Activated T-helper 1 cell treated with Interleukin-2 at 50 U/mL for 16 hours (primary cell): ENCODE results near the gene MAST4.

Experiments used
- DNase-seq: peaks from one replicate; pipeline ENCODE4 v3.0.0-alpha.2; 2020; ENCODE audit warnings: low read depth

Gene MAST4

DNA sequence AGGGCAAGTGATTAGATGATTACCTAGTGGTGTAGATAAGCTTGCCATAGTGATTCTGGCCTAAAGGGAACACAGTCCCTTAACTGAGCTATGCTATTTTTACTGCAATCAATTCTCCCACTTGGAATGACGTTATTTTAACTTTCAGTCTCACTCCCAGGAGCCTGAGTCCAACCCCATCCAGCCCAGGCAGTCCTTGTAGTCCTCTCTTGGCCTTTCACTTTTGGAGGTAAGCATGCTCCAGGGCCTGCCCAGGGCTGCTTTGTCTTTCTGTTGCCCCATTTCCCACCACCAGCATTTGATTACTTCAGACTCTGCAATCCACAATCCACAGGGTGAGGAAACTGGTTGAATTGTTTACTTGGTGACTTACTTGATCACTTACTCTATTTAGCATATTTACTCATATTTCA, 367.4 kb downstream of the MAST4 start:
- DNase-seq: no peak

DNA sequence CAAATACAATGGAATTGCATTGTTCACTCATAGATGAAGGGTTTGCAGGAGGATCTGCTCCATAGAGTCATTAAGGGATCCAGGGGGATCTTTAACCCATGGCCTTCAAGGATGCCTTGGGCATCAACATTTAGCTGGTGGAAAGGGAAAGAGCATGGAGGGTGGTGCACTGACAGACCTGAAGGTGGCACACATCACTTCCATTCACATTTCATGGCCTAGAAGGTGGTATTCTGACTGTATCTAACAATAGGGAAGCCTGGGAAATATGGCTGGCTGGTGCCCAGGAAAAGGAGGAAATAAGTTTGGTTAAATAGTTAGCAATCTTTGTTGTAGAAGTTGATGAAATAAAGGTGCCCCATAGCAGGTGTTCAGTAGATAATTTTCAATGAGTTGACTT, 370.2 kb downstream of the MAST4 start:
- no peak for DNase-seq

DNA sequence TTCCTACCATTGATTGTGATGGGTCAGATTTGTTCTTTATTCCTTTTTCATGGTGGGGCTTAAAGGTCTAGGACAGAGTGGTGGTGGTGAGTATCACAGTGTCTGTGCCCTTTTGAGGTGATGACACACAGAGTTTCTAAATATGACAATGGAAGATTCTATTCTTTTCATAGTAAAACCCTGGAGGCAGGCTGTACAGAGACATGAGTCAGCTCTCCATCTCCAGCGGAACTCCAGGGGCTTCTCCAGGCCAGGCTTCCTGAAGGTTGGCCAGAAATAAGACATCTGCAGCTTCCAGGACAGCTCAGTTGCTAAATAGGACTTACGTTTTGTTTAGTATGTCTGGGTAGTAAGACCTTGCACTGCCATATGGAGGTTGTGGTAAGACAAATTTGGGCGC, 370.9 kb downstream of the MAST4 start:
- no peak for DNase-seq

DNA sequence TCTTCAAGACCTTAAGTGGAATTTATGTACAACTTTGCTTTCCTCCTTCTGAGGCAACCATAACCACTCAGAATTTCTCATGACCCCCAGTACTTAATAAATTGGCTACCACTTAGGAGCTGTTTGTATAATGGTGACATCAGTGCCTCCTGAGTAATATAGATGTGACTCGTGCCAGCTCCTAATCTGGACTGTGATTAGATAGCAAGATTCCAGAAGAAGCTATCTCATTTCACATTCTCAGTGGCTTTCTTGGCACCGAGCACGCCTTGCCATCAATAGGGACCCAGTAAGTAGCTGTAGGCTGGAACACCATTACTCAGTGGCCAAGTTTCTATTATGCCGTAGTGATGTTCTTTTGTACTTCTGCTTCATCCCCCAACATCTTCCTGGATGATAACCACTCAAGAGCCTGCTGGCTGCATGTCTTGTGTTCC, 371.7 kb downstream of the MAST4 start:
- DNase-seq: no peak

DNA sequence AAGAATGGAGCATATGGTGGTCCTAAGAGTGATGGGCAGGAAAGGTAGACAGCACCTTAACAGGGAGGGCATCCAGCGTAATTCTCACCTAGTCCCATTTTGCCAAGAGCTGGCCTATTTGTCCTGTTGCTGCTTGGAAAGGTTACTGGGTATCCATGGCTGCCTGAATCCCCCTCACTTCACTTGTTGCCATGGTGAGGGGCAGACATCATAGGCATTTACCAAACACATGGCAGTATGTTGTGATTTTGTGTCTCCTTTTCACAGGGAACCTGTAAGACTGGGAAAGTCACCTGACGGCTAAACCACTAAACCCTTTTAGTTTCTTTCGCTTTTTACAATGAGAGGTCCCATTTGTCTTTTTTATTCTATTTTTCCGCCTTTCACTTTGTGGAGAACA, 373.3 kb downstream of the MAST4 start:
- no peak for DNase-seq

DNA sequence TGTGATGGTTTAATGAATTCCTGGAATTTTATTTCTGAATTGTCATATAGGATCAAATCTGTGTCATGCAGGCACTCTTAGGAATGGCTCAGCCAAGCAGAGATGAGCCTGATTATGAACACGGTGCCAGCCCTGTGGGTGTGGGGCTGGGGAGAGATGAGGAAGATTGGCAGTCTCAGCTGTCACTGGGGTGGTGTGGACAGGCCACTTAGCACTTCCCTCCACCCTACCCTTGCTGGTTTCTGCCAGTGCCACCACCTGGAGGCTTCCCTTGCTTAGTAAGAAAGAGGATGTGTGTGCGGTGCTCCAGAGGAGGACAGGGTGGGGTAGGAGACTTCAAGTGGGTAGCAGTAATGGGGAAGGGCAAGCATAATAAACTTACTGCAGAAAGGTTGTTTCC, 373.8 kb downstream of the MAST4 start:
- no peak for DNase-seq

DNA sequence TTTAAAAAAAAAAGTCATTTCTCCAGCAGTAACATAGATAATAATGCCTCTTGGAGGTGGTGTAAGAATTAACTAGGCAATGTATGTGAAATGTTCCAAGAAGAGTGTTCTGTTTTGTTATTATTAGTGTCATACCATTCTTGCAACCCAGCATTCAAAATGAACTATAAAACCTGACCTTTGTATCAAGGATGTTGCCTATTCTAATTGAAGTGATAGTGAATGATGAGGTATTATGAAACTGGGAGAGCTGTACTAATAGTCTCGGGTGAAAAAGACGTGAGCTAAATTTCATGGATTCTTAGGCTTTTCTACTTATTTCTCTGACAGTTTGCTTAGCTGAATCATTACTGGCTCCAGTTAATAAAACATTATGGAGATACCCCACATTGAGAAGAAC, 375.8 kb downstream of the MAST4 start:
- no peak for DNase-seq

DNA sequence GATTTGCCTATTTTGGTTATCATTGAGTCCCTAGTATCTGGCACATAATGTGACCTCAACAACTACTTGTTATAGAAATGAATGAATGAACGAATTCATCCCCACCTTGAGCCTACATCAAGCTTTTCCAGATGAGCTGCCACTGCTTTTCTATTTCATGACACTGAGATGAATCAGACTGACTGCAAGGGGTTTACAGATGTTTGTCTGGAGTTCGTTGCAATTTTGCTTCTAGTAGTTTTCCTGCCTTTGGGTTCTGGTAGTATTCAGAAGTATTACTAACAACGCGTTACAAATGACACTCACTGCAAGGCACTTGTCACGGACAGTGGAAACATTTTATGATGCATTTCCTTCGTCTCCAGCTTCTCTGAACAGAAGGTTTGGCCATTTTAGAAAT, 378.1 kb downstream of the MAST4 start:
- no peak for DNase-seq

DNA sequence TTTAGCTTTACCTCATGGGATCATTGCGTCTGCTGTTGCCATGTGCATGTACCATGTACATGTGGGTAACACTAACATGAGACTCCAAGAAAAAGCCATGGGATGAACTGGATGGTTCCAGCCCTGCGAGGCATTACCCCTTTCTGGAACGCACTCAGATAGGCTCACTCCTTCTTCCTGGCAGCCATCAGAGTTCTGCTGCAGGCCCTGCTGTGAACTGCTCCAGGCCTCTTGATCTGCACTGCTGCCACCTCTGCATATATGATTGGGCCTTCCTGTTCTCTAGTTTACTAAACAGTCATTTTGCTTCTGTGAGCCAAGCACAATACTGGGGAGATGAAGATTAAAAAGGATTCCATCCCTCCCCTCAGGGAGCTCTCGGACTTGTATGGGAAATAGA, 379.9 kb downstream of the MAST4 start:
- DNase-seq: no peak

DNA sequence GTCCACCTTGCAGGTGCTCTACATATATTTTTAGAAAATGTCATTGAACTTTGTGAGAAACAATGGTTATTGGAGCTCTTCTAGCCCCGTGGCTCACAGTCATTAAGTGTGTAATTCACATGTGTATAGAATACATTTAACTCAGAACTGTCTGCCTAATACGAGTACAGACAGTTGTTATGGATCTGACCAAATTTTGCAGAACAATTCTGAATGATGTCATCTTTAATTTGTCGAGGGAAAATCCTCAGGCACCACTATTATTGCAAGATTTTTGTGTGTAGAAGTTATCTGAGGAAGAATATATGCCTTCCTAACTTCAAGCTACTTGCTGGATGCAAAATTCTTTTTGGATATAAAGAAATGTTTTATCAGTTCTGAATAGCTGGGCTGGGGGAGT, 383.5 kb downstream of the MAST4 start:
- DNase-seq: no peak

DNA sequence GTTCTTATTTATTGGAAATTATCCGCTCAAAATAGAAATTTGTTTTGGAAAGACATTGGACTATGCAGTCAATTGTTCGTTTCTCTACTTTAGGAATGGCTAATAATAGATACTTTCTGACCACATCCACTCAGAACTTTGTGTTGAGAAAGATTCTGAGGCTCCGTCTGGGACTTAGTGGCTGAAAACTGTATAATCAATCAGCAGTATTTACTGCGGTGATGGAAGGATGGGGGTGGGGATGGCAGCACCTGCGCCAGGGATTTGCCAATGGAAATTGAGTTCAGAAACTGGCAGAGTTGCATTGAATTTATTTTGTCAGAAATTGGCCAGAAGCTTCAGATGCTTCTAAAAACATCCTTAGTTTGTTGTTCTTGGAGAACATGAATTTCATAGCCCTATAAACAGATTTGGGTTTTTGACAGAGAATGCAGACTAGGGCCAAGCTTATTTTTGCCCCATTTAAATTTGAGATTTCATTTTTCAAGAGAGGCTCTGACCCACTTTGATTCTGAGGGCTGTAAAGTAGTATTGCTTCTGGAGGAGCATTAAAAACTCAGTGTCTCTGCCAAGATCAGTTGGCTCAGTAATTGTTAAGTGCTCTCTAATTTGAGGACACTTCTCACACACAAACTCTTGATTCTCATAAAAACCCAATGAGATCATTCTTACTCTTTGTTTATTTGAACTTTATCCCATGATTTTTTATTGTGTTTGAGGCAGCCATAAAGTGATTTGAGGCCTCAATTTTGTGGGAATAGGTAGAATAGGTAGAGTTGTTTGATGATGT, 385.3 kb downstream of the MAST4 start:
- no peak for DNase-seq

DNA sequence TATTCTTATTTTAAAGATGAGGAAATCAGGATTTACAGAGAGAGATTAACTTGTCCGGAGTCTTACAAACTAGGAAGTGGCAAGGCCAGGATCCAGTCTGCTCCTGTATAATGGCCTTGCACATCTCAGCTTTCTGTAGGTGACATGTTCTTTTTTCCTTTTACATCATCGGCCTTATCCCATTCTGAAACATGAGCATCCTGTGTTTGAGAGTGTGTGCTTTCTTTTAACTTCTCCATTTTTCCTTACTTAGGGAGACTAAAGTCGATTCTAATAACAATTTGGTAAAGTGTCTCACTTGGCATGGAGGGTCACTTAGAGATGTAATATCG, 385.8 kb downstream of the MAST4 start:
- no peak for DNase-seq

DNA sequence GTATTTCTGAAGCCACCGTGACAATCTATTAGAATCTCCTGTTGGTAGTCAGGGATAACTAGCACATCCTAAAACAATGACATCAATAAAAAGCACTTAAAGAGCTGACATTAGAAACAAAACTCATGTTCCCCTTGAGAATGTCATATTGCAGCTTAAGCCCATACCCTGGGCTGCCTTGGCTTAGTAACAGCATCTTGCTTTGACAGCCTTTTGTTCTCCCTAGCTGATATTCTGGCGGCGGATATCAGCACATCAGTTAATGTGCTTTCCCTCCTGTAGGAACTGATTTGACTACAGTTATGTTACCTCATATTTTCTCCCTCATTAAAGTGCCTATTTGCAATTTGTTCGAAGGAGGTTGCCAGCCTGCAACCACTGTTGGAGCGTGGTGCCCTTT, 386.3 kb downstream of the MAST4 start:
- DNase-seq: no peak

DNA sequence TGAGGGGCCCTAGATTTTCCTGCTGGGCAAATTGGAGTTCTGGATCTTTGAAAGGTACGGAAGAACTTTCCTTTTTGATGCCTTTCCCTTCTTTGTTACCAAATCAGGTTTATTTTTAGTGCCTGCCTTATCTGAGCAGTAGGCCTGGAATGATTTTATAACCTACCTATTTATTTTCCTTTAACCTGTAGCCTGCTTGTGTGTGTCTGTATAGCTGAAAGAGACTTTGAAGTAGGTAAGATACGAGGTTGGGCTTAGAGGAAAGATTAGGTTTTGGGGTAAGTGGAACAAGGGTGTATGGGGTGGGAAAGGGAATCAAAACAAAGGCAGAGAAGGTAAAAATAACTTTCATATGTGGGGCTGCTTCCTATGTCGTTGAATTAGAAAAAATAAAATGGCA, 389.2 kb downstream of the MAST4 start:
- no peak for DNase-seq

DNA sequence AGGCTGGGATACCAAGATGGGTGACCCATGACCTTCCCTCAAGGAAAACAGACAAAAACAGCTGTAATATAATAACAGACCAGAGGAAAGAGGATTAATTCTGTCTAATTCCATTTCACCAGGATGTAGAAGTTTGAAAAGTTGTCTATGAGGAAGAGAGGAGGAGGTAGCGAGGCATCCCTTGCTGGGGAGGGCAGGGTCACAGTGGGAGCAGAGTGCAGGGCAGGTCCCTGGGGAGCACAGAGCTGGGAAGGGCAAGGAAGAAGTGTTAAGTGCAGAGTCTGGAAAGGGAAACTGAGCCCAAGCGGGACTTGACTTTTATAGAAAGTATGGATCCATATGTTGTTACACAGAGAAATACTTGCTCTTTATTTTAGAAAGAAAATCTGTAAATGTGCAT, 389.8 kb downstream of the MAST4 start:
- DNase-seq: no peak

DNA sequence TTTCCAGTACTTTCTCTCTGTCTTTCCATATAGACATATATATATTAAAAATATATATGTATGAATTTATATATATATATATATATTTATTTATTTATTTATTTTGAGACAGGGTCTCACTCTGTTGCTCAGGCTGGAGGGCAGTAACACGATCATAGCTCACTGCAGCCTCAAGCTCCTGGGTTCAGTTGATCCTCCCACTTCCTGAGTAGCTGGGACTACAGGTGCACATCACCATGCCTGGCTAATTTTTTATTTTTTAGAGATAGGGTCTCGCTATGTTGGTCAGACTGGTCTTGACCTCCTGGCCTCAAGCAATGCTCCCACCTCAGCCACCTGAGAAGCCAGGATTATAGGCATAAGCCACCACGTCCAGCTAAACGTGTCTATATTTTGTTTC, 390.3 kb downstream of the MAST4 start:
- no peak for DNase-seq

DNA sequence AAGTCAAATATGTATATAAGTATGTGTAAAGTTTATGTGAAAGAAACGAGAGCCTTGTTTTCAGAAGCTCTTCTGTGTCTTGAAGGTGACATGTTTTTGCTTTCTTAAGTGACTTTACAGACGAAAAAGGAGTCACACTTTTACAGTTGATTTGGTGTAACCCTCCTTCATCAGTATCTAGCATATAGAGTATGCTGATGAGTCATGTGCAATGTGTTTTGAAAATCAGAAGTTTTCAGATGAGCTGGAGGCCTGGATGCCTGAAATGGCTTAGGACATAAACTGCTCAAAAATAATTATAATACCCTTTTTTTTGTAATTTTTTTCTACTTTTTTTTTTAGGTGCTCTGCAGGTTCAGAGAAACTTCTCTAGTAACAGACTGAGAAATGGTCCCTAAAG, 390.9 kb downstream of the MAST4 start:
- no peak for DNase-seq

DNA sequence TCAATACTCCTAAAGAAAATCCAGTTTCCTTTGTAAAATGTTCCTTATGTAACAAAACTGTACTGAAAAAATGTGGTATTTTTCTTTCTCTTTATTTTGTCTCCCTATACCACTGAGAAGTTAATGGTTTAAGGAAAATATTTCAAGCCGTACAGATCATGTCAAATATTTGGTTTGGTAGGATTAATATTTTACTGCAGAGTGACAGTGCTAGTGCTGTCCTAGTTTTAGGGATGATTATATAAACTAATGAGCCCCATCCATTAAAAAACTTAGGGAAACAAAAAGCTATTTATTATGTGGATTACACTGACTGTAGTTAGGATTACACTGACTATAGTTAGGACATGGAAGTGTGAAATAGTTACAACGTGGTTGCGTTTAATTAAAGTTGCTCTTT, 391.3 kb downstream of the MAST4 start:
- DNase-seq: no peak

DNA sequence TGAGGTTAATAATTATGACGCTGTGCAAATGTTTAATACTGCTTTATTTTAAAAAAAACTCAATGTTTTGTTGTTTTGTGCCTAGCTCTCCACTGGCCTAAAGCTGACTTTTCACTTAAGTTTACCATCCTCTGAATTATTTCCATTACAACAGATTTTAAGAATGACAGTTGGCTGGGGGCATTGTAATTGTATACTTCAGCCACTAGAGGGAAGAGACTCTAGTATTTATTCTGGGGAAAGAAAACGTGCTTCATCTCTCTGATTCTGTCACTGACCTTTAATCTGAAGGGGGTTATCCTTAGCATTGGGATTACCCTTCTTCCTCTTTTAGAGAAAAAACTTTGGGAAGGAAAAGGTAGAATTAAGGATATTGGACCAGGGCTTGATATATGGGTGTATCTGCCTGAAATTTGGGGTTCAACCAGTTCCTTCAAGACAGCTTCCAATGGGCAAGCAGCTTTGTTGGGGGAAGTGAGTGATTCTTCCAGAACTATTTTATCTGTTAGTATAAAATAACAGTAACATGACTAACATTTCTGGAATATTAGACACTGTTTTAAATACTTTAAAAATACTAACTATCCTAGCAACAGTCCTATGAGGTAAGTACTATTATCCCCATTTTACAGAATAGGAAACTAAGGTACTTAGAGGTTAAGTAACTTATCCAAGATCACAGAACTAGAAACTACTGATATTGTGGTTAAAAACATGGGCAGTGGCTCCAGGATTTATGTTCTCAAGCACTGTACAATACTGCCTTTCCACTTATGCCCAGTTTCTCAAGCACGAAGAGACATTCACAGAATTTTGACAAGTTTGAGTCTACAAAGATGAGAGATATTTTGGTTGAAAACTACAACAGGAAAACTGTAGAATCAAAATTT, 392.0 kb downstream of the MAST4 start:
- no peak for DNase-seq

DNA sequence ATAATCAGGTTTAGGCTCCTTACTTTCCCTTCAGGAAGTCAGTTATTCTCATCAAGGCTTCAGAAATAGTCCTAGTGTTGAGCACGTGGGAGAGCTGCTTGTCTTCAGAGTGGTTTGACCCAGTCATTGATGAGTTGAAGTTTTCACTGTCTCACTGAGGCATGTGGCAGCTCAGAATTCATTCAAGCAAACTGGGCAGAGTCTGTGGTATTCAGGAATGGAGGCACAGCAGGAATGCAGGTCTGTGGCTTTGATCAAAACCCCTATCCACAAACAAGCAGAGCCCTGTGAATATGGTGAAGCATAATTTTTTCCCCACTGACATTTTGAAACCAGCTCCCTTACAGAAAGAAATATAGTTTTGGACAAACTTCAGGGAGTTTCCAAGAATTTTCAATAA, 393.1 kb downstream of the MAST4 start:
- no peak for DNase-seq

DNA sequence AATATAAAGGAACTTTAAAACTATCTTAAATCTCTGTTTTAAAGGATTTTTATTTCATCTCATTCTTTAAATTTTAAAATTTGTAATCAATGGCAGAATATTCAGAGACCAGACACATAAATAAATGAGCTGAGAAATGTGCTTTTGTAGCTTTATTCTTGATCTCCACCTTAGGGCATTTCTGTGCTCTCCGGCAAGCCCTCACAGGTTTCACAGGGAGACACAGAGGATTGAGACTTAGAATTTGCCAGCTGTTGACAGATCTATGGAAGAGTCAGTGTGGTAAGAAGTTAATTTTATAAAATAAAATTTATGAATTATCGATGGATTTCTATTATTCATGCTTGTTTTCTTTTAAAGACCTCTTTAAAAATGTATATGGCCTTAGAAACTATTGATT, 393.6 kb downstream of the MAST4 start:
- DNase-seq: no peak

DNA sequence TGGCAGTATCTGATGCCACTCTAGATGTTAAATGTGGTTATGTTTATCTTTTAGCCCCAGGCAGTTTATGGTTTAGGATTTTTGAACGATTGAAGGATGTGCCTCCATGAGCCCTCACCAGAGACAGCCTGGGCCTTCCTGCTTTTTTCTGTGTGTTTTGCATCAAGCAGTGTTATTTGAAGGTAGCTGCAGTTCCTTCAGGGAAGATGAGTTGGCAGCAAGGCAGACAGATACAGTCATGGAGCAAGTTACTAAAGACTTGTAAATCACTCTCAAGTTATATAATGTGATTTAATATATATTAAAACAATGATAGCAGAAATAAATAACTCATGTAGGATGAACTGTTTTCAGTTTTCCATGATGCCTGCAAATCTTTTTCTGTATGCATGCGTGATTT, 395.6 kb downstream of the MAST4 start:
- DNase-seq: no peak

DNA sequence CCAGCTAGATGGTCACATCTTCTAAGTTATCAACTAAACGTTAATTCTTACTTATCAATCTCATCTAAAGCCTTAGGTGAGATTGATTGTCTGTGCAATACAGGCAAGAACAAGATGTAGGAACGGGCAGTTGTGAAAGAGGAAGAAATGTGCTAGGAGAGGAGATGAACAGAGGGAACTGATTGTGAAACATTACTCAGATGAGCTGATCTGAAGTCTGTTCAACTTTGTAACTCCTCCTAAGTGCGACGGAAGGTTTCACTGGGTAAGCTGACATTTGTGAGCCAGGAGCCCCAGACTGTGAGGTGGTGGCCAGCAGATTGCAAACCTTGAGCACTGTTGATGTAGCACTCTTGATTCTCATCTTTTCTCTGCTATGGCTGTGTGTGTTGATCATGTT, 396.4 kb downstream of the MAST4 start:
- DNase-seq: no peak

DNA sequence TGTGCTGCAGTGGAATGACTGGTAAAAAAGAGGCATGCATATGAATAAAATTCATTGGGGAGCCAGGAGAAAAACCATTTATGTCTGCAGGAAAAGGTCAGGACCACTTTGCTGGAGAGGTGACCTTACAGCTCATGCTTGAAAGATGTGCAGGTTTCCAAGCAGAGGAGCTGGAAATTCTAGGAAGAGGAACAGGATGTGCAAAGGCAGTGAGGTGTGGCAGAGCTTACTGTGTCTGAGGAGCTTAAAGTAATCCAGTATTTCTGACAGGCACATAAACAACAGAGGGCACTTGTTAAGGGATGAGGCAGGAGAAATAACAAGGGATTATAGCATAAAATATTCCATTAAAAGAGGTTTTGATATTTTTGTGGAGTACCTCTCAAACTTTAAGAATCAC, 397.3 kb downstream of the MAST4 start:
- DNase-seq: no peak
